ENCODE data around the gene RFFL. TPM values are rescaled to one million over a fixed set of nuclear protein-coding genes. Genes with fewer than 3 reads are reported as not detected.

Gene RFFL
- total RNA-seq, 2 donors from 2014 or later: 33.8 to 56.6 TPM

- H3K9ac ChIP-seq (ENCODE audit: extremely low read depth, low read length, poor library complexity, severe bottlenecking): no peak overlapping the region
- Mint-ChIP-seq H3K27ac (peak overlapping the region; percentile 40), H3K9me3 (no peaks in the 10 kb centered on the region), H3K27me3 (ENCODE audit: insufficient read depth) (no peaks in the 10 kb centered on the region), H3K4me3 (no peak overlapping the region), H3K4me1 (no peaks in the 10 kb centered on the region), H3K36me3 (ENCODE audit: low read depth) (peaks cover 46% of the 10 kb centered on the region)
- DNase-seq: no peak
- no peak overlapping the region for H3K27ac ChIP-seq (ENCODE audit: low read depth, low read length)
- no peak for TF ChIP-seq CTCF (conservative IDR thresholded peaks at IDR 0.05)
- peaks cover 56% of the 10 kb centered on the region for H3K36me3 ChIP-seq (ENCODE audit: control insufficient read depth, insufficient read depth, low read length)
- H3K4me3 ChIP-seq (ENCODE audit: low read length): no peak overlapping the region
- no peaks in the 10 kb centered on the region for H3K9me3 ChIP-seq (ENCODE audit: control insufficient read depth, low read length)
- no peaks in the 10 kb centered on the region for H3K27me3 ChIP-seq (ENCODE audit: control insufficient read depth, insufficient read depth, low read length, poor library complexity, severe bottlenecking)
- 93 to 95% methylated on average over 3 of the region's 3 CpGs for WGBS, 2 experiments (ENCODE audit: insufficient coverage in 1 of 2, insufficient read length in 1 of 2)
- H3K4me1 ChIP-seq (ENCODE audit: control insufficient read depth, insufficient read depth, low read length): no peaks in the 10 kb centered on the region
These were observed 36.4 kb upstream of the RFFL start for GRCh38 chr17:35099908-35100307.

GRCh38 chr17:35097776-35098175 lies 34.3 kb upstream of the RFFL start:
- no peaks in the 10 kb centered on the region for H3K9me3 Mint-ChIP-seq
- no peak overlapping the region for H3K27ac Mint-ChIP-seq
- H3K27ac ChIP-seq (ENCODE audit: low read depth, low read length): no peak overlapping the region
- 88% methylated on average over 2 of the region's 2 CpGs for WGBS, 2 experiments (ENCODE audit: insufficient coverage in 1 of 2, insufficient read length in 1 of 2)
- peaks cover 41% of the 10 kb centered on the region for H3K36me3 ChIP-seq (ENCODE audit: control insufficient read depth, insufficient read depth, low read length)
- peaks cover 34% of the 10 kb centered on the region for H3K36me3 Mint-ChIP-seq (ENCODE audit: low read depth)
- H3K27me3 ChIP-seq (ENCODE audit: control insufficient read depth, insufficient read depth, low read length, poor library complexity, severe bottlenecking): no peaks in the 10 kb centered on the region
- DNase-seq: peak; percentile 51
- no peak overlapping the region for H3K4me3 Mint-ChIP-seq
- H3K9me3 ChIP-seq (ENCODE audit: control insufficient read depth, low read length): no peaks in the 10 kb centered on the region
- H3K4me1 Mint-ChIP-seq: no peaks in the 10 kb centered on the region
- no peak overlapping the region for H3K4me3 ChIP-seq (ENCODE audit: low read length)
- TF ChIP-seq CTCF (conservative IDR thresholded peaks at IDR 0.05): no peak
- no peaks in the 10 kb centered on the region for H3K4me1 ChIP-seq (ENCODE audit: control insufficient read depth, insufficient read depth, low read length)
- H3K9ac ChIP-seq (ENCODE audit: extremely low read depth, low read length, poor library complexity, severe bottlenecking): no peak overlapping the region
- H3K27me3 Mint-ChIP-seq (ENCODE audit: insufficient read depth): no peaks in the 10 kb centered on the region

- no peaks in the 10 kb centered on the region for H3K4me1 Mint-ChIP-seq
- no peaks in the 10 kb centered on the region for H3K9me3 ChIP-seq (ENCODE audit: control insufficient read depth, low read length)
- H3K27ac Mint-ChIP-seq: no peak overlapping the region
- no peak overlapping the region for H3K4me3 ChIP-seq (ENCODE audit: low read length)
- no peaks in the 10 kb centered on the region for H3K27me3 Mint-ChIP-seq (ENCODE audit: insufficient read depth)
- H3K27me3 ChIP-seq (ENCODE audit: control insufficient read depth, insufficient read depth, low read length, poor library complexity, severe bottlenecking): no peaks in the 10 kb centered on the region
- no peak for TF ChIP-seq CTCF (conservative IDR thresholded peaks at IDR 0.05)
- no peak for DNase-seq
- WGBS, 2 experiments (ENCODE audit: insufficient coverage in 1 of 2, insufficient read length in 1 of 2): 50 to 100% methylated on average over 1 of the region's 1 CpG
- no peaks in the 10 kb centered on the region for H3K4me1 ChIP-seq (ENCODE audit: control insufficient read depth, insufficient read depth, low read length)
- no peaks in the 10 kb centered on the region for H3K9me3 Mint-ChIP-seq
- H3K27ac ChIP-seq (ENCODE audit: low read depth, low read length): no peak overlapping the region
- H3K36me3 Mint-ChIP-seq (ENCODE audit: low read depth): peaks cover 20% of the 10 kb centered on the region
- peaks cover 22% of the 10 kb centered on the region for H3K36me3 ChIP-seq (ENCODE audit: control insufficient read depth, insufficient read depth, low read length)
- H3K4me3 Mint-ChIP-seq: no peak overlapping the region
- no peak overlapping the region for H3K9ac ChIP-seq (ENCODE audit: extremely low read depth, low read length, poor library complexity, severe bottlenecking)
These were observed 32.2 kb upstream of the RFFL start for GRCh38 chr17:35095741-35096140.
